GM21381 (cell line): ENCODE data around the gene STARD4.

Experiments used
- ATAC-seq: cut with Tn5 transposase; IDR thresholded peaks from one replicate; pipeline ENCODE4 v1.9.1; 2021; ENCODE audit warnings: mild to moderate bottlenecking, moderate library complexity; ENCODE audit not compliant: unreplicated experiment

The STARD4 gene

GRCh38 chr5:111530298-111530740 is 18.0 kb upstream of the STARD4 start:
- peak; percentile 85 for ATAC-seq

GRCh38 chr5:111528056-111528455 is 15.7 kb upstream of the STARD4 start:
- no peak for ATAC-seq

- ATAC-seq: no peak
Observed at GRCh38 chr5:111520908-111521307, 8.6 kb upstream of the STARD4 start.

GRCh38 chr5:111518777-111519176 is 6.4 kb upstream of the STARD4 start:
- ATAC-seq: no peak

GRCh38 chr5:111517853-111518501 is 5.6 kb upstream of the STARD4 start:
- no peak for ATAC-seq

GRCh38 chr5:111514087-111514486 is 1.8 kb upstream of the STARD4 start:
- no peak for ATAC-seq

- no peak for ATAC-seq
Observed at GRCh38 chr5:111513131-111513520, 791 bp upstream of the STARD4 start.

GRCh38 chr5:111511831-111512374 is 432 bp downstream of the STARD4 start:
- ATAC-seq: peak; percentile 20

GRCh38 chr5:111511174-111511830 is 1.0 kb downstream of the STARD4 start:
- no peak for ATAC-seq

- ATAC-seq: no peak
Observed at GRCh38 chr5:111509119-111509518, 3.2 kb downstream of the STARD4 start.

GRCh38 chr5:111507276-111507675 is 5.1 kb downstream of the STARD4 start:
- no peak for ATAC-seq

GRCh38 chr5:111505096-111505495 is 7.2 kb downstream of the STARD4 start:
- no peak for ATAC-seq

- ATAC-seq: no peak
Observed at GRCh38 chr5:111502956-111503355, 9.4 kb downstream of the STARD4 start.

GRCh38 chr5:111498346-111498745 is 14.0 kb downstream of the STARD4 start:
- ATAC-seq: no peak

- no peak for ATAC-seq
Observed at GRCh38 chr5:111495159-111495558, 17.2 kb downstream of the STARD4 start.

- ATAC-seq: no peak
Observed at GRCh38 chr5:111494355-111494999, 17.9 kb downstream of the STARD4 start.

GRCh38 chr5:111493031-111493430 is 19.3 kb downstream of the STARD4 start:
- no peak for ATAC-seq

GRCh38 chr5:111488353-111488752 is 24.0 kb downstream of the STARD4 start:
- ATAC-seq: no peak

GRCh38 chr5:111486926-111487325 is 25.4 kb downstream of the STARD4 start:
- no peak for ATAC-seq

- no peak for ATAC-seq
Observed at GRCh38 chr5:111486055-111486454, 26.3 kb downstream of the STARD4 start.

- no peak for ATAC-seq
Observed at GRCh38 chr5:111480346-111480745, 32.0 kb downstream of the STARD4 start.

GRCh38 chr5:111478898-111479297 is 33.4 kb downstream of the STARD4 start:
- no peak for ATAC-seq
